Activated CD8-positive, alpha-beta memory T cell treated with anti-CD3 and anti-CD28 coated beads for 24 hours (primary cell): Measurements from ENCODE around the gene CWC27.
"Not testable (repeated sequence)": the region's sequence is repeated elsewhere in the genome, so short reads cannot be mapped to it uniquely, and the experiment has no call there.

Experiments used
- DNase-seq: peaks from one replicate; pipeline ENCODE4 v3.0.0-alpha.2; 2020

Gene CWC27

GRCh38 chr5:64930672-64931318 is 162.1 kb downstream of the CWC27 start:
- DNase-seq = no peak

GRCh38 chr5:64939422-64939771 is 170.7 kb downstream of the CWC27 start:
- not testable (repeated sequence) for DNase-seq

GRCh38 chr5:64939772-64940510 is 171.2 kb downstream of the CWC27 start:
- no peak for DNase-seq

GRCh38 chr5:64942460-64942859 is 173.7 kb downstream of the CWC27 start:
- no peak for DNase-seq

GRCh38 chr5:64944868-64945267 is 176.1 kb downstream of the CWC27 start:
- no peak for DNase-seq

- no peak for DNase-seq
Measured at GRCh38 chr5:64947031-64947430, 178.3 kb downstream of the CWC27 start.

- no peak for DNase-seq
Measured at GRCh38 chr5:64947801-64948200, 179.1 kb downstream of the CWC27 start.

- DNase-seq = no peak
Measured at GRCh38 chr5:64949331-64949730, 180.6 kb downstream of the CWC27 start.

GRCh38 chr5:64952951-64953673 is 184.4 kb downstream of the CWC27 start:
- no peak for DNase-seq

GRCh38 chr5:64954518-64954917 is 185.8 kb downstream of the CWC27 start:
- DNase-seq = no peak

- no peak for DNase-seq
Measured at GRCh38 chr5:64958757-64959391, 190.1 kb downstream of the CWC27 start.

GRCh38 chr5:64963278-64963677 is 194.5 kb downstream of the CWC27 start:
- no peak for DNase-seq

- DNase-seq = no peak
Measured at GRCh38 chr5:64968591-64969110, 199.9 kb downstream of the CWC27 start.

GRCh38 chr5:64969578-64969977 is 200.8 kb downstream of the CWC27 start:
- no peak for DNase-seq

- DNase-seq = no peak
Measured at GRCh38 chr5:64971513-64971912, 202.8 kb downstream of the CWC27 start.

GRCh38 chr5:64971990-64972389 is 203.3 kb downstream of the CWC27 start:
- no peak for DNase-seq

- DNase-seq = no peak
Measured at GRCh38 chr5:64972591-64972990, 203.9 kb downstream of the CWC27 start.

GRCh38 chr5:64973215-64973614 is 204.5 kb downstream of the CWC27 start:
- no peak for DNase-seq

GRCh38 chr5:64977779-64978178 is 209.0 kb downstream of the CWC27 start:
- no peak for DNase-seq

- no peak for DNase-seq
Measured at GRCh38 chr5:64978546-64978945, 209.8 kb downstream of the CWC27 start.

GRCh38 chr5:64979531-64979930 is 210.8 kb downstream of the CWC27 start:
- DNase-seq = no peak

- no peak for DNase-seq
Measured at GRCh38 chr5:64980176-64980575, 211.4 kb downstream of the CWC27 start.

- DNase-seq = no peak
Measured at GRCh38 chr5:64987768-64988167, 219.0 kb downstream of the CWC27 start.
